IPS-NIHi7 (cell line): Measurements from ENCODE around the gene TSFM.

Source experiments
- DNase-seq: peaks from one replicate; pipeline ENCODE4 v3.0.0; 2012; ENCODE audit warnings: mixed read lengths; ENCODE audit errors: extremely low spot score

The TSFM gene

GRCh38 chr12:57780284-57780897, 2.2 kb upstream of the TSFM start:
- DNase-seq = no peak

- DNase-seq = no peak
Measured at GRCh38 chr12:57781244-57781643, 1.3 kb upstream of the TSFM start.

GRCh38 chr12:57781801-57782200, 786 bp upstream of the TSFM start:
- DNase-seq = no peak

- DNase-seq = no peak
Measured at GRCh38 chr12:57782243-57782607, 362 bp upstream of the TSFM start.

- no peak for DNase-seq
Measured at GRCh38 chr12:57783466-57783801, 847 bp downstream of the TSFM start.

GRCh38 chr12:57783861-57784260, 1.3 kb downstream of the TSFM start:
- no peak for DNase-seq

GRCh38 chr12:57793920-57794319, 11.3 kb downstream of the TSFM start:
- DNase-seq = no peak

- DNase-seq = no peak
Measured at GRCh38 chr12:57795354-57795753, 12.8 kb downstream of the TSFM start.

- no peak for DNase-seq
Measured at GRCh38 chr12:57796996-57797395, 14.4 kb downstream of the TSFM start.

GRCh38 chr12:57797933-57798332, 15.3 kb downstream of the TSFM start:
- no peak for DNase-seq

- DNase-seq = no peak
Measured at GRCh38 chr12:57800965-57801364, 18.4 kb downstream of the TSFM start.

- DNase-seq = no peak
Measured at GRCh38 chr12:57802607-57803006, 20.0 kb downstream of the TSFM start.

GRCh38 chr12:57803319-57803893, 20.8 kb downstream of the TSFM start:
- DNase-seq = peak; percentile 88

- DNase-seq = no peak
Measured at GRCh38 chr12:57806677-57807076, 24.1 kb downstream of the TSFM start.

- DNase-seq = no peak
Measured at GRCh38 chr12:57807285-57807684, 24.7 kb downstream of the TSFM start.

- DNase-seq = no peak
Measured at GRCh38 chr12:57808351-57808750, 25.8 kb downstream of the TSFM start.

- no peak for DNase-seq
Measured at GRCh38 chr12:57809425-57809824, 26.8 kb downstream of the TSFM start.

- DNase-seq = no peak
Measured at GRCh38 chr12:57810450-57810849, 27.9 kb downstream of the TSFM start.

- DNase-seq = no peak
Measured at GRCh38 chr12:57811028-57811755, 28.6 kb downstream of the TSFM start.

- no peak for DNase-seq
Measured at GRCh38 chr12:57813111-57813970, 30.8 kb downstream of the TSFM start.

GRCh38 chr12:57813971-57814772, 31.6 kb downstream of the TSFM start:
- no peak for DNase-seq
